Stomach (tissue), 4 donors: ENCODE data around the gene C14orf180.

Experiments
- EP300 ChIP-seq: sonication (generic); formaldehyde crosslinking; IDR thresholded peaks from one replicate; pipeline ENCODE4 v1.6.1; 2017; ENCODE audit warnings: antibody characterized with exemption
- POLR2A ChIP-seq, 4 donors: fragments of 450-650 bp; IDR thresholded peaks; one replicate each; pipeline ENCODE4 v1.6.1; 2016; ENCODE audit warnings: antibody characterized with exemption in 4 of 4, control low read depth in 2 of 4, mild to moderate bottlenecking in 1 of 4, moderate library complexity in 1 of 4
- TF ChIP-seq, protein P1 (sequence below), 7 experiments: fragments of 450-650 bp in 4 of 7; fragments of 200-600 bp in 3 of 7; sonication (generic) in 3 of 7; IDR thresholded peaks; one replicate each; pipeline ENCODE4 v1.5.1; 2016 to 2019; ENCODE audit warnings: antibody characterized with exemption in 7 of 7, control low read depth in 2 of 7, mild to moderate bottlenecking in 1 of 7

GRCh38 chr14:104586832-104587620 lies 7.5 kb downstream of the C14orf180 start:
- TF ChIP-seq, protein P1, sequence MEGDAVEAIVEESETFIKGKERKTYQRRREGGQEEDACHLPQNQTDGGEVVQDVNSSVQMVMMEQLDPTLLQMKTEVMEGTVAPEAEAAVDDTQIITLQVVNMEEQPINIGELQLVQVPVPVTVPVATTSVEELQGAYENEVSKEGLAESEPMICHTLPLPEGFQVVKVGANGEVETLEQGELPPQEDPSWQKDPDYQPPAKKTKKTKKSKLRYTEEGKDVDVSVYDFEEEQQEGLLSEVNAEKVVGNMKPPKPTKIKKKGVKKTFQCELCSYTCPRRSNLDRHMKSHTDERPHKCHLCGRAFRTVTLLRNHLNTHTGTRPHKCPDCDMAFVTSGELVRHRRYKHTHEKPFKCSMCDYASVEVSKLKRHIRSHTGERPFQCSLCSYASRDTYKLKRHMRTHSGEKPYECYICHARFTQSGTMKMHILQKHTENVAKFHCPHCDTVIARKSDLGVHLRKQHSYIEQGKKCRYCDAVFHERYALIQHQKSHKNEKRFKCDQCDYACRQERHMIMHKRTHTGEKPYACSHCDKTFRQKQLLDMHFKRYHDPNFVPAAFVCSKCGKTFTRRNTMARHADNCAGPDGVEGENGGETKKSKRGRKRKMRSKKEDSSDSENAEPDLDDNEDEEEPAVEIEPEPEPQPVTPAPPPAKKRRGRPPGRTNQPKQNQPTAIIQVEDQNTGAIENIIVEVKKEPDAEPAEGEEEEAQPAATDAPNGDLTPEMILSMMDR (IDR thresholded peaks at IDR 0.05): no peak
- no peak for TF ChIP-seq POLR2A (IDR thresholded peaks at IDR 0.05)
- TF ChIP-seq EP300: no peak
